ENCODE data around the gene CORO1A. TPM values are rescaled to one million over a fixed set of nuclear protein-coding genes. Genes with fewer than 3 reads are reported as not detected.
A peak's percentile ranks its signal among the peaks of the same experiment; 100 is the strongest.
"Not testable (repeated sequence)": the region's sequence is repeated elsewhere in the genome, so short reads cannot be mapped to it uniquely, and the experiment has no call there.

CORO1A gene
- total and polyA plus RNA-seq, 5 donors = 7.3 to 22.4 (median 13.1) TPM

GRCh38 chr16:30173054-30173453 lies 10.3 kb upstream of the CORO1A start:
- no peak overlapping the region for H3K27ac ChIP-seq (ENCODE audit: low read length)
- H3K4me3 ChIP-seq (ENCODE audit: low read length) = no peak overlapping the region
- no peaks in the 10 kb centered on the region for H3K4me1 ChIP-seq (ENCODE audit: control insufficient read depth, insufficient read depth, low read length)
- no peak for DNase-seq
- ATAC-seq = no peak
- H3K27me3 ChIP-seq (ENCODE audit: control insufficient read depth, insufficient read depth) = no peaks in the 10 kb centered on the region
- 87% methylated on average over 7 of the region's 7 CpGs for WGBS
- no peaks in the 10 kb centered on the region for H3K9me3 ChIP-seq (ENCODE audit: control insufficient read depth, low read length)
- intact Hi-C loops (cut with DNase I) = no loop called here

DNA sequence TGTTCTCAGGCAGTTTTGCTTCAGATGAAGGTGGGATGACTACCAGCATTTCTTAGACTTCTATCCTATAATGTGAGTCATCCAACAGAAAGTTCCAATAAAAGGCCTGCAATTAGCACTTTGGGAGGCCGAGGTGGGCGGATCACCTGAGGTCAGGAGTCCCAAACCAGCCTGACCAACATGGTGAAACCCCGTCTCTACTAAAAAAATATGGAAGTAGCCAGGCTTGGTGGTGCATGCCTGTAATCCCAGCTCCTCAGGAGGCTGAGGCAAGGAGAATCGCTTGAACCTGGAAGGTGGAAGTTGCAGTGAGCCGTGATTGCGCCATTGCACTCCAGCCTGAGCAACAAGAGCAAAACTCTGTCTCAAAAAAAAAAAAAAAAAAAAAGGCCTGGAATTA lies 6.5 kb upstream of the CORO1A start:
- H3K4me3 ChIP-seq (ENCODE audit: low read length); H3K4me1 ChIP-seq (ENCODE audit: control insufficient read depth, insufficient read depth, low read length); H3K9me3 ChIP-seq (ENCODE audit: control insufficient read depth, low read length); DNase-seq; ATAC-seq; intact Hi-C loops (cut with DNase I); H3K27me3 ChIP-seq (ENCODE audit: control insufficient read depth, insufficient read depth); H3K27ac ChIP-seq (ENCODE audit: low read length): not testable (repeated sequence)
- 83% methylated on average over 6 of the region's 6 CpGs for WGBS

DNA sequence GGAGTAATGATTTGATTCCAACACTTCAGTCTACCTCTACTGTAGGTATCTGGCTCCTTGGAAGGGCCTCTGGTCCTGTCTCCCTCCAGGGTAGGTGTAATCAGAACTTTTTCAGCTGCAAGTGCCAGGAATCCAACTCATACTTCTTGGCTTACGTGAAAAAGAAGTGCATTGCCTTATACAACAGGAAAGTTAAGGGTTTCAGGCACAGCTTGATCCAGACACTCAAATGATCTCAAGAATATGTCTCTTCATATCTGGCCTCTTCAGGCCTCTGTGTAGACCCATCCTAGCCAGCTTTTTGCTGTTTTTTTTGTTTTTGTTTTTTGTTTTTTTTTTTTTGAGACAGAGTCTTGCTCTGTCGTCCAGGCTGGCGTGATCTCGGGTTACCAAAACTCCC lies 4.2 kb upstream of the CORO1A start:
- ATAC-seq (no peak), DNase-seq (no peak)
- 96% methylated on average over 4 of the region's 4 CpGs for WGBS
- H3K27ac ChIP-seq (ENCODE audit: low read length) = no peak overlapping the region
- H3K27me3 ChIP-seq (ENCODE audit: control insufficient read depth, insufficient read depth) = no peaks in the 10 kb centered on the region
- H3K4me1 ChIP-seq (ENCODE audit: control insufficient read depth, insufficient read depth, low read length) = no peaks in the 10 kb centered on the region
- no peaks in the 10 kb centered on the region for H3K9me3 ChIP-seq (ENCODE audit: control insufficient read depth, low read length)
- intact Hi-C loops (cut with DNase I) = no loop called here
- no peak overlapping the region for H3K4me3 ChIP-seq (ENCODE audit: low read length)

GRCh38 chr16:30179931-30180330 lies 3.5 kb upstream of the CORO1A start:
- intact Hi-C loops (cut with DNase I) = no loop called here

DNA sequence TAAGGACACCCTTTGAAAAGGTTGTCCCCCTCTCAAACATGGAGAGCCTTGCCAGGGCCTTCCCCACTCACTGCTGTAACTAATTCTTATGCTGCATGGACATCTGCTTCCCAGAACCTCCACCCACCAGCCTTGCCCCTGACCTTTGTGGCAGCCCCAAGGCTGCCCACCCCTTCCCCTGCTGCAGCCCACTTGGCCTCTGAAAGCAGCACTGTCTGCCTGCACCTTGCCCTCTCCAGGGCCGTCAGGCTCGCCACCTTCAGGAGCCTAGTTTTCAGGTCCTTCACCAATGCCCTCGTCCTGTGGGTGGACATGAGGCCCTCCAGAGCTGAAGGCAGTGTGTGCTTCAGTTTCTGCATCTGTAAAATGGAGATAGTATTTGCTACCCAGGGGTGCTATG lies 2.7 kb upstream of the CORO1A start:
- DNase-seq (no peak), ATAC-seq (no peak)
- no peak overlapping the region for H3K27ac ChIP-seq (ENCODE audit: low read length)
- H3K4me3 ChIP-seq (ENCODE audit: low read length) = no peak overlapping the region
- no peaks in the 10 kb centered on the region for H3K27me3 ChIP-seq (ENCODE audit: control insufficient read depth, insufficient read depth)
- H3K4me1 ChIP-seq (ENCODE audit: control insufficient read depth, insufficient read depth, low read length) = no peaks in the 10 kb centered on the region
- WGBS = 80% methylated on average over 3 of the region's 3 CpGs
- intact Hi-C loops (cut with DNase I) = no loop called here
- H3K9me3 ChIP-seq (ENCODE audit: control insufficient read depth, low read length) = no peaks in the 10 kb centered on the region

More at GRCh38 chr16:30179931-30180330, 3.5 kb upstream of the CORO1A start:
- Histone ChIP-seq H3K9me3 (ENCODE audit: control insufficient read depth, low read length) (no peaks in the 10 kb centered on the region), H3K27me3 (ENCODE audit: control insufficient read depth, insufficient read depth) (no peaks in the 10 kb centered on the region), H3K27ac (ENCODE audit: low read length) (no peak overlapping the region), H3K4me3 (ENCODE audit: low read length) (no peak overlapping the region), H3K4me1 (ENCODE audit: control insufficient read depth, insufficient read depth, low read length) (no peaks in the 10 kb centered on the region)
- no peak for ATAC-seq
- DNase-seq = no peak
- 93% methylated on average over 9 of the region's 9 CpGs for WGBS

- peak overlapping the region; percentile 14 for H3K27ac ChIP-seq (ENCODE audit: low read length)
- DNase-seq = peak; percentile 23 to 73 (median 71)
- peak overlapping the region; percentile 95 for H3K4me3 ChIP-seq (ENCODE audit: low read length)
- H3K4me1 ChIP-seq (ENCODE audit: control insufficient read depth, insufficient read depth, low read length) = no peaks in the 10 kb centered on the region
- ATAC-seq = no peak
- intact Hi-C loops (cut with DNase I) = no loop called here
- H3K9me3 ChIP-seq (ENCODE audit: control insufficient read depth, low read length) = no peaks in the 10 kb centered on the region
- no peaks in the 10 kb centered on the region for H3K27me3 ChIP-seq (ENCODE audit: control insufficient read depth, insufficient read depth)
- 35% methylated on average over 24 of the region's 24 CpGs for WGBS
Observed at GRCh38 chr16:30184096-30184890, 891 bp downstream of the CORO1A start.

DNA sequence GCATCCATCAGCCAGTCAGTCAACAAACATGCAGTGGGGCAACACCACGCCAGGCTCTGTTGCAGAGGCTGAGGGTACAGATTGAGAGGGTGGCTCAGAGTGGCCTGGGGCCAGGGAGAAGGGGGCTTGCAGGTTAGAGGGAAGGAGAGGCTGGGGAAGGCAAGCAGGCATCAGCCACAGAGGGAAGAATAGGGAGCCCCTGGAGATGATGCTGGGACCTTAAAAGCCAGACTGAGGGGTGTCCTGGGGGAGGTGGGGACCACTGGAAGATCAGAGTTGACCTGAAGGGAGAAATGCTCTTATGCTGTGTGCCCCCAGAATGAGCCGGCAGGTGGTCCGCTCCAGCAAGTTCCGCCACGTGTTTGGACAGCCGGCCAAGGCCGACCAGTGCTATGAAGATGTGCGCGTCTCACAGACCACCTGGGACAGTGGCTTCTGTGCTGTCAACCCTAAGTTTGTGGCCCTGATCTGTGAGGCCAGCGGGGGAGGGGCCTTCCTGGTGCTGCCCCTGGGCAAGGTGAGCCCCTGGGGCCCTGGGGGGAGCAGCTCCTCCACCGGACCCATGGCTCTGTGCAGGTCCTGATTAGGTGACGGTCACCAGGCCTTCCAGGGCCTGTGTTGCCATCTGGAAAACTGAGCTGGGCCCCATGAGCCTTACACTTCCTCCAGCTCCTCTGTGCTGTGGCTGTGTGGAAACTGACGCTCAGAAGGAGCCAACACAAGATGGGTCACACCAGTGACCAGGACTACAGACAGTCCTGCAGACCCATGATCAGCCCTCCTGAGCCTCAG lies 1.7 kb downstream of the CORO1A start:
- Histone ChIP-seq H3K27me3 (ENCODE audit: control insufficient read depth, insufficient read depth) (no peaks in the 10 kb centered on the region), H3K27ac (ENCODE audit: low read length) (no peak overlapping the region), H3K4me3 (ENCODE audit: low read length) (no peak overlapping the region), H3K9me3 (ENCODE audit: control insufficient read depth, low read length) (no peaks in the 10 kb centered on the region), H3K4me1 (ENCODE audit: control insufficient read depth, insufficient read depth, low read length) (no peaks in the 10 kb centered on the region)
- 84% methylated on average over 13 of the region's 13 CpGs for WGBS
- ATAC-seq (peak in 1 of 2 donors; percentile 1), DNase-seq (peak; percentile 22 to 63 (median 61))
- intact Hi-C loops (cut with DNase I) = no loop called here

DNA sequence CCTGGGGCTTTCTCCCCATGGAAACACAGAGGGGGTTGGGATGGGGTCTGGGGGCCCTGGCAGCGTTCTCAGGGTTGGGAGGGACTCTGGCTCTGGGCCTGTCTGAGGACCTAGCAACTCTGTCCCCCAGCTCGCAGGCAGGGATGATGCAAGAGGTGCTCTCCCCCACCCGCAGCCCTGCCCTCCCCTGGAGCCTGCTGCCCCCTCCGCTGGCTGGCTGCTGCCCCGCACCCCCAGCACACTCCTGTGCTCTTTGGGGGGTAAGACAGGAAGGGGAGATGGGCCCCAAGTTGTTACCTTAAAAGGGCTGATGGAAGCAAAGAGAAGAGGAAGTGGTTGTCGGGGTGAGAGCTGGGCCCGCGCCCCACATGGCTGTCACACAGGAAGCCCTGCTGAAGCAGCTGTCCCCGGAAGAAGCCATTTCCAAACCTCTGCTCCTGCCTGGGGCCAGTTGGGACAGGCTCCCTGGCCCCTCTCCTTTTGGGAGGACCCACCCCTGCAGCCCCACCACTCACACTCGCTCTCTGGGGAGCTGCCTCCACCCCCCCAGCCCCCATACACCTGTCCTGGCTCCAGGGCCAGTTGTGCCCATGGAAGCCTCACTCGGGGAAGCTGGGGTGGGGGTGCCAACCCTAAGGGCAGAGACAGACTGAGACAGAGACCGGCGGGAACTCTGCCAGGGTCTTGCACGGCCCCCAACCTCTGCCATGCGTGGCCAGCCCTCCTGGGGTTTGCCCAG lies 2.5 kb downstream of the CORO1A start:
- Histone ChIP-seq H3K4me1 (ENCODE audit: control insufficient read depth, insufficient read depth, low read length) (no peaks in the 10 kb centered on the region), H3K4me3 (ENCODE audit: low read length) (no peak overlapping the region), H3K27ac (ENCODE audit: low read length) (no peak overlapping the region), H3K27me3 (ENCODE audit: control insufficient read depth, insufficient read depth) (no peaks in the 10 kb centered on the region), H3K9me3 (ENCODE audit: control insufficient read depth, low read length) (no peaks in the 10 kb centered on the region)
- peak; percentile 5 to 12 for ATAC-seq
- DNase-seq = peak; percentile 51 to 85 (median 84)
- 74% methylated on average over 15 of the region's 15 CpGs for WGBS
- intact Hi-C loops (cut with DNase I) = no loop called here

GRCh38 chr16:30186444-30186781 lies 3.0 kb downstream of the CORO1A start:
- Histone ChIP-seq H3K4me3 (ENCODE audit: low read length) (no peak overlapping the region), H3K27ac (ENCODE audit: low read length) (no peak overlapping the region), H3K27me3 (ENCODE audit: control insufficient read depth, insufficient read depth) (no peaks in the 10 kb centered on the region), H3K9me3 (ENCODE audit: control insufficient read depth, low read length) (no peaks in the 10 kb centered on the region), H3K4me1 (ENCODE audit: control insufficient read depth, insufficient read depth, low read length) (no peaks in the 10 kb centered on the region)
- ATAC-seq (no peak), DNase-seq (peak in 1 of 3 donors; percentile 16)
- WGBS = 81% methylated on average over 9 of the region's 9 CpGs
- intact Hi-C loops (cut with DNase I) = no loop called here

DNA sequence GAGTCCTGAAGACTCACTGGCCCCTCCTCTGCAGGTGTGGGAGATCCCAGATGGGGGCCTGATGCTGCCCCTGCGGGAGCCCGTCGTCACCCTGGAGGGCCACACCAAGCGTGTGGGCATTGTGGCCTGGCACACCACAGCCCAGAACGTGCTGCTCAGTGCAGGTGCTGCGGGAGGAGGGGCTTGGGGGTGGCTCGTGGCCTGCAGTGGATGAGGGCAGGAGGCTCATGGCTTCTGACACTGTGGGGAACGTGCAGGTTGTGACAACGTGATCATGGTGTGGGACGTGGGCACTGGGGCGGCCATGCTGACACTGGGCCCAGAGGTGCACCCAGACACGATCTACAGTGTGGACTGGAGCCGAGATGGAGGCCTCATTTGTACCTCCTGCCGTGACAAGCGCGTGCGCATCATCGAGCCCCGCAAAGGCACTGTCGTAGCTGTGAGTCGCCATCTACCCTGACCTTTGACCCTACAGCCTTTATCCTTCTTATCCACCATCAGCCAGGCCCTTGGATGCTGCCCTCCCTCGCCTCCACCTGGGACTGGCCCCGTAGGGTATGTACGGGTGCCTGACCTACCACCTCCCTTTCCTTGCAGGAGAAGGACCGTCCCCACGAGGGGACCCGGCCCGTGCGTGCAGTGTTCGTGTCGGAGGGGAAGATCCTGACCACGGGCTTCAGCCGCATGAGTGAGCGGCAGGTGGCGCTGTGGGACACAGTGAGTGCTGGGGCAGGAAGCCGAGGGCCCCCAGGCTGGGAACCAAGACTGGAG lies 3.6 kb downstream of the CORO1A start:
- H3K27me3 ChIP-seq (ENCODE audit: control insufficient read depth, insufficient read depth) = no peaks in the 10 kb centered on the region
- DNase-seq (peak; percentile 77 to 92 (median 91)), ATAC-seq (peak in 1 of 2 donors; percentile 17)
- WGBS = 58% methylated on average over 36 of the region's 36 CpGs
- H3K4me1 ChIP-seq (ENCODE audit: control insufficient read depth, insufficient read depth, low read length) = no peaks in the 10 kb centered on the region
- no peaks in the 10 kb centered on the region for H3K9me3 ChIP-seq (ENCODE audit: control insufficient read depth, low read length)
- H3K4me3 ChIP-seq (ENCODE audit: low read length) = no peak overlapping the region
- H3K27ac ChIP-seq (ENCODE audit: low read length) = no peak overlapping the region
- intact Hi-C loops (cut with DNase I) = no loop called here
